GM12891 (cell line): ENCODE measurements around the gene B3GNT7.
"Not testable (repeated sequence)": the region's sequence is repeated elsewhere in the genome, so short reads cannot be mapped to it uniquely, and the experiment has no call there.

Experiments
- POLR2A ChIP-seq: IDR thresholded peaks from 2 replicates; pipeline ENCODE4 v1.6.1; 2011; ENCODE audit warnings: low read depth, low read length, control low read depth
- POU2F2 ChIP-seq: IDR thresholded peaks from 2 replicates; pipeline ENCODE4 v1.6.1; 2011; ENCODE audit warnings: low read depth, mild to moderate bottlenecking, control low read depth, low read length, moderate library complexity
- SPI1 ChIP-seq: IDR thresholded peaks from 2 replicates; pipeline ENCODE4 v1.6.1; 2011; ENCODE audit warnings: low read depth, low read length, control low read depth
- TAF1 ChIP-seq: IDR thresholded peaks from 2 replicates; pipeline ENCODE4 v1.6.1; 2011; ENCODE audit warnings: low read depth, low read length, control low read depth

DNA sequence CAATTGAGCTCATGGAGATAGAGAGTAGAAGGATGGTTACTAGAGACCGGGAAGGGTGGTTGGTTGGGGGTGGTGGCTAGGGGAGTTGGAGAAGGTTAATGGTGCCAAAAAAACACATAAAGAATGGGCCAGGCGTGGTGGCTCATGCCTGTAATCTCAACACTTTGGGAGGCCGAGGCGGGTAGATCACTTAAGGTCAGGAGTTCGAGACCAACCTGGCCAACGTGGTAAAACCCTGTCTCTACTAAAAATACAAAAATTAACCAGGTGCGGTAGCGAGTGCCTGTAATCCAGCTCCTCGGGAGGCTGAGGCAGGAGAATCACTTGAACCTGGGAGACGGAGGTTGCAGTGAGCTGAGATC is 46.2 kb upstream of the B3GNT7 start:
- TF ChIP-seq POLR2A, SPI1, TAF1, POU2F2: not testable (repeated sequence)
